ENCODE results near the gene SUGCT.
"Not testable (repeated sequence)": the region's sequence is repeated elsewhere in the genome, so short reads cannot be mapped to it uniquely, and the experiment has no call there.

The SUGCT gene

DNA sequence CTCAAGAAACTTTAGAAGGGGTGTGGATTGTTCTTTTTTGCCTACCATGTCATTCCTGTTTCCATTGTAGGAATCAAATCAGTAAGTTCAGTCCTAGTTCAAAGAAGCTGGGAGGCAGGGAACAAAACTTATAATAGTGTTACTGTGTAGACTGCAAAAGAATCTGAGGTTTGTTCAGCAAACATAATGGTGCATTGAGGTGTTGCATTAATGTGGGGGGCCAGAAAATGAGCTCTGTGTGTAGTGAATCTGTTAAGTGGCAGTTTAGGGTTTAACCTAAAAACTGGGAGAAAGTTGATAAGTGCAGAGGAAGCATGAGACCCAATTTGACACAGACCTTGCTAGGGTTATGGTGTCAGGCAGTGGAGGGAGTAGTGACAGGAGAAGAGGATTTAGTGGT, 197.7 kb downstream of the SUGCT start:
- no peak for DNase-seq

DNA sequence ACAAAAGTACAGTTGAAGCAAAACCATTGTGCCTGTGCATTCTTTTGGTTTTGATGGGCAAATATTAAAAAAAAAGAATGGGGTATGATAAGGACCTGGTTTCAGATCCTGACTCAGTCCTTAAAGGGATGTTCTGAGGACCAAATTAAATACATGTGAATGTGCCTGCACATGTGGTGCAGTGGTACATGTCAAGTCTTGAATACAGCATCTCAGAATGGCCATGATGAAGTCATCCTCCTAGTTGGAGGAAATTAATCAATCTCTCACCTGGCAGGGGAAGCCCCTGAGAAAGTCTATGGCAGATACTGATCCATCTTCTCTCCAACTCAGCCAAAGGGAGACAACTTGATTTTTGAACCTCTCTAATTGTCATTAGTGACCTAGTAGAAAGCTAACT, 207.0 kb downstream of the SUGCT start:
- DNase-seq, result no peak

DNA sequence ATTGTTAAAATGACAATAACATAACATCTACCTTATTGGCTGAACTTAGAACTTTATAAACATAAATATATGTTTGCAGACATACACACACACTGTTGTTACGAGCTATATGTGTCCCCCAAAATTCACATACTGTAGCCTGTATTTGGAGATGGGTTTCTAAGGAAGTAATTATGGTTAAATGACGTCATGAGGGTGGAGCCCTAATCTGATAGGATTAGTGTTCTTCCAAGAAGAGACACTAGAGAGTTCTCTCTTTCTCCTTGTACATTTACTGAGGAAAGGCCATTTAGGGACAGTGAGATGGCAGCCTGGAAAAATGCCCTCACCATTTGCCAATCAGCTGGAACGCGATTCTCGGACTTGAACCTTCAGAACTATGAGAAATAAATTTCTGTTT, 211.7 kb downstream of the SUGCT start:
- no peak for DNase-seq

DNA sequence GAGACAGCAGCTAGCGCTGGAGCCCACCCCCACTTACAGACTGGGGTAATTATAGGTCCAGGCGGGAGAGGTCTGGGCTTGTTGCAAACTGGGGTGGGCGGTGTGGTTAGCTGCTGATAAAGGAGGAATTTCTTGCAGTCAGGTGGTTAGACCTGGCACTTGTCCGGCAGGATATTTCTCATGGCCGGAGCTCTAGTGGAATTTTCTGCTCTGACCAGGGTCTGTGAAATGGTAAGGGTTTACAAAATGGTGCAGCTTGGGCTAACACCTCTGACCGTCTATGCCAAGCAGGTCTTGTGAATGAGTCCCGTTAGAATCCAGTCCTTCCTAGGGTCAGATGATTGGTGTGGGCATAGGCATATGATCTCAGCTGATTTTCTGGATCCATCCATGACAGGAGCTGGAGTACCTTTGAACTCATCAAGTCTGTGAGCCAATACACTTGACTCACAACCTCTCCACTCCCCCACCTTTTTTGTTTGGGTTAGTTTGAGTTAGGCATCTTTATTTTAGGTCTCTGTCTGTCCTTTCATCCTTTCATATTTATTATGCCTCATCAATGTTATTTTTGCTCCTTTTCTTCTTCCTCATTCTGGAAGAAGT, 213.4 kb downstream of the SUGCT start:
- DNase-seq, result no peak

DNA sequence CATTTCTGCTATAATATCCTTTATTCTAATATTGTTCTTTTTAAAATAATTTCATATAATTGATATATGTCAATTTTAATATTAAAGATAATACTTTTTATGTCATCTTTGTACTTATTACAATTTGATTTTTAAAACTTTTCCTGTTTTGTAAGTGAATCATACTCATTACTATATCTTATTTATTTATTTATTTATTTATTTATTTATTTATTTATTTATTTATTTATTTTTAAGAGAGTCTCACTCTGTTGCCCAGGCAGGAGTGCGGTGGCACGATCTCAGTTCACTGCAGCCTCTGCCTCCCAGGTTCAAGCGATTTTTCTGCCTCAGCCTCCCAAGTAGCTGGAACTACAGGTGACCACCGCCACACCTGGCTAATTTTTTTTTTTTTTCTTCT, 215.3 kb downstream of the SUGCT start:
- no peak for DNase-seq

DNA sequence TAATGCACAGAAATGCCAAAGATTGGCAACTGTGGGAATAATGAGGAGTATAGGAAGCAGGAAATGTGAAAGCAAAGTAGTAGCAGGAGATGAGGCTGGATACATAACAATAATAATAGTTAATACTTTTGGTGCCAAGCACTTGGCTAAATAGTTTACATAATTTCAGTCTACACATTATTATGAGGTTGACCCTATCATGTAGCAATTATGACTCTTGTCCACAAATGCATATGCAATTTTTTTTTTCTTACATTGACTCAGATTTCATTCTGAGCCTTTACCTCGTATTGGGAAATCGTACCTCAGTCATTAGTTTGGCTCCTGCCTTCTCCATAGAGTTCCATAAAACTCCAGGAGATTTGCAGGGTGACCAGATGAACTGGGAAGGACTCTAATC, 219.9 kb downstream of the SUGCT start:
- DNase-seq, result no peak

DNA sequence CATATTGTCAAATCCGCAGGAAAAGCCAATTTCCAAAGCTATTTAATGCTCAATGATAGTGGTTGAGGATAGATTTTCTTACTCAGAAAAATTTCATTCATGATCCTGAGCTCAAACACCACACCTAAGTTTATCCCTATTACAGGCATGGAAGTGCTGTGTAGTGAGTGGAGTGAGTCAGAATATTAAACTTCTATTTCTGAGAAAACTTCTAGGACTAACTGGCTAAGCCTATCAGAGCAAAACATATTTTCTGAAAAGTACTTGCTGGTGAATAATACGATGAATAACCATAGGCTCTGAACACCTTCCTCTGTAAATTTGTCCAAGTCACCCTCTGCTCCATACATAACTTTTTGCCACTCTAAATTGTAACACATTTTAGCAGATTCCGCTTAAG, 221.5 kb downstream of the SUGCT start:
- DNase-seq, result no peak

DNA sequence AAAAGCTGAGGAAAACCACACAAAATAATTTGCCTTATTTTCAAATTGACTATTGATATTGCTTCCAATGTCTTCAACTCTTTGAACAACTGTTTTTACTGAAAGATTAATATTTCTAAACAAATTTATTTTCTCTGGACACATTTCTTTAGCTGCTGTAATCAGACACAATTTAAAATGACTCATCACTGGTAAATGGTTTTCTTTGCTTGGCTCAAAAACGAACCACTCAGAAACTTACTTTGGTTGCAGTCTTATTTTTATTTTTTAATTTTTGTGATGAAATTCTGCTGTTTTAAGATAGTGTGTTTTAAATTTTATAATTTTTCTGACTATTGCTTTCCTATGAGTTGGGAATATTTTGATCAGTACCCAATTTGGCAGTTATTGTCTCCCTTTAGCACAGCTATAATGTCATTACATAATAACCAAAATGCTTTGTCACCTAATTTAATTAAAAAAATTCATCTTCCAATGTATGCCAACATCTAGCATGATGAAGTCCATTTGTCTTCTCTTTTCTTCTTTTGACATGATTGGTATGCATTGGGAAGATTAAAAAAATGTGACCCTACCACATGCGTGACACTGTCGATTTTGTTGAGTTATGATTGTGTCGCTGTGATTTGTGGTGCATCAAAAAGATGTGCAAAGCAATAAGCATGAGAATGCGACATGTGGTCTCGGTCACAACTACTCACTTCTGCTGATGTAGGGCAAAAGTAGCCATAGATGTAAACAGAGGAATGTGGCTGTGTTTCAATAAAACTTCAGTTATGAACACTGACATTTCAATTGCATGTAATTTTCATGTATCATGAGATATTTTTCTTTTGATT, 222.3 kb downstream of the SUGCT start:
- DNase-seq, result no peak

DNA sequence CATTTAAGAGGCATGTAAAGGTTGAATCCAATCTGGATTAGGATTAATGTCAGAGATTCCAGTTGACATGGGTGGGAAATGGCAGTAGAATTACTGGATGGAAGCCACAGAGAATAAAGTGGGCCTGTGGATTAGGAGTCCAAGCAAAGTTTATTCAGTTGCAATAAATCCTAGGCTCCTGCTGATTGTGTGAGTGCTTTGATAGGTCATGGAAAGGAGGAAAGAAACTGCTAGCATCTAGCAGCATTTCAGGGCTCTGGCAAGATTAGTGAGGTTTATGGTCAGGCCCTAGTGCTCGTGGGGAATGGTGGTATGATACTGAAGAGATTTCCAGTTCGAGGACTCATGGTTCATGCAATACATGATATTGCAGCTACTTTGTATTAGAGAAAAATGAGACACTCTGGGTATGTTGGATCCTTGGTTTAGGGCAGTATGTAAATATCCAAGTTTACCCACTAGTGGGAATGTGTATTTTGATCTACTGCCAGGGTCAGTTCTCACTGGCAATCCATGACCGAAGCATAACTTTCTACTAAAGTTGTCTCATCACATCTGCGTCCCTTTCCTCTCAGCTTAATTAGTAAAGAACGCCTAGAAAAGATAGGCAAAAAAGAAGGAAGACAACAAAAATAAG, 235.0 kb downstream of the SUGCT start:
- DNase-seq, result no peak

DNA sequence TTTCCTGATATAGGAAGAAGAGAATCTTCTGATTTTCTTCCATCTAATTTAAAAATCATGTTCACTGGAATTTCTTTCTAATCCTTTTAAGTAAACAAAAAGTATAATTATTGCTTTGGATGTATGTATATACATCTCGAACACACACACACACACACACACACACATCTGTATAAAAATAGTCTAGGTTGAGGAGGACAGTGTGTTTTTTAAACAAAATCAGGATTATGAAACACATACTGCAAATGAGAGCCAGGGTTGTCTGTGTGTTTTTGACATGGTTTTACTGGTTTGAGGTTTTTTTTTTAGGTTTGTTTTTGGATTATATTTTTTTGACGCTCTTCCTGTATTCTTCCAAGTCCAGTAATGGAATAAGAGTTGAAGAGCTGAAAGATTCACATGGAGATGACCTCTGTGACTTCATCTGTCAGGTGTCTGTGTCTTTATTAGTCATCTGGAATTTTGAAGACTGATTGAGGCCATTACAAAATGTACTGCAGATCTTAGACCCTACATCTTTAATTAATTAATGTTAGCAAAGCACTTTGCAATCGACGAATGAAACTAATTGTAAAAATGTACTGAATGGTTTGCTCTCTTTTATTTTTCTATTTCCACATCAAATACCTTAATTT, 237.1 kb downstream of the SUGCT start:
- DNase-seq, result no peak

DNA sequence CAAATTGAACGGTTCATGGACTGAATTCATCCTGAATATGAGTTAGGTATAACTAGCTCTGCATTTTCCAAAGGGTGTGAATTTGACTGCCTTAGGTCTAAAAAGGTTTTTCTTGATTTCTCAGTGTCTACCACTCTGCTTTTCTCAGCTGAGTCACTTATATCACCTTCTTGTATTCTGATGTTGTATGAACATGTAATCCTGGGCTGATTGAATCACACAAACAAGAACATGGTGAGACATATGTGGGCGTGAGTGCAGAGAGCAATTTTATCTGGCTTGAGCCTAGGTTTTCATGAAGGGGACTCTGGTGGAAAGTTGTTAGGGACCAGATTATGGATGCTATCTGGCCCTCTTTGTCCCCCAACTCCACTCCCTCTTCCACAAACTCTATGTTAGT, 239.8 kb downstream of the SUGCT start:
- DNase-seq, result no peak

DNA sequence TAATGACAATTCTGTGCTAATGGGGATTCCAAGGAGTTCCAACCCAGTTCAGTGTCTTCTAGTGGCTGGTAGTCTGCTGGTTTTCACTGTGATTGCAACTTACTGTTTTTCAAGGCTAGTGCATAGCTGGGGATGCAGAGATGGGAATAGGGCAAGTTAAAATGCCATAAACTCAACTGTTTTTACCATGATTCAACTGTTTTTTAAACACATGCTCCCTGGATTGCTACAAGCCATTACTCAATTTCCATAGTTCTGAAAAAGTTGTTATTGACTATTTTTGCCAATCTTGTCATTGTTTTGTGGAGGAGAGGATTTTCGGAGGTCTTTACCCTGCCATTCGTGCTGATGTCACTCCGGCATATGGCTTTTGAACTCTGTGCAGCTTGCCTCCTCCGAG, 245.3 kb downstream of the SUGCT start:
- DNase-seq, result no peak

DNA sequence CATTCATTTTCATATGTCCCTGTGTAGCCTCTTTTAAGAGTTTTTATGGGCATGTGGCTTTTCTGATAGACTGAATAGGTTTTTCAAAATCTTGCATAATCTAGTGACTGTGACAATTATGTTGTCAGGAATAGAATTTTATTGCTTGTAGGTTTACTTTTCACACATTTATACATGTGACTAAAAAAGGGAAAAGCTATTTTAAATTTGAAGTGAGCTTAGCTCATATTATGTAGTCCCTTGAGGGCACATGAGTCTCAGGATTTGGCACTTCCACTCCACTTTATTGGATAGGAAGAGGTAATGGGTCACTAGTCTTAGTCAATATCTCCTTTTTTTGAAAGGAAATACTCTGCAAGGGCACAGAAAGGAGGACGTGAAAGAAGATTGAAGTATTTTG, 247.3 kb downstream of the SUGCT start:
- no peak for DNase-seq

DNA sequence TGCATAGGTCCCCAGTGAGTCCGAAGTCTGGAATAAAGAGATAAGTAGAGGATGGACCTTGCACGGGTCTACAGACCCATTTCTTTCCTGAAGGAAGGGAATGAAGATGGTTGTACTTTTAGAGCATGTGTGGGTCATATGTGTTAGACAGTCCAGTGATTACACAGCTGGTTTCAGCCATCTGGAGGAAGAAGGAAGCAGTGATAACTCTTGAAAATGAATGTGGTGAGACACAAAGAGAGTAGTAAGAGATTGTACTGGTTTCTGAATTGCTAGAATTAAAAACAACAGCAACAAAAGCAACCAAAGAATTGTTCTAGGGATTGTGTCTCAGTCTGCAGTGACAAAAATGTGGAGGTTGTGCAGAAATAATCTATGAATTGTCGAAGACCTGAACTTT, 258.9 kb downstream of the SUGCT start:
- DNase-seq, result no peak

DNA sequence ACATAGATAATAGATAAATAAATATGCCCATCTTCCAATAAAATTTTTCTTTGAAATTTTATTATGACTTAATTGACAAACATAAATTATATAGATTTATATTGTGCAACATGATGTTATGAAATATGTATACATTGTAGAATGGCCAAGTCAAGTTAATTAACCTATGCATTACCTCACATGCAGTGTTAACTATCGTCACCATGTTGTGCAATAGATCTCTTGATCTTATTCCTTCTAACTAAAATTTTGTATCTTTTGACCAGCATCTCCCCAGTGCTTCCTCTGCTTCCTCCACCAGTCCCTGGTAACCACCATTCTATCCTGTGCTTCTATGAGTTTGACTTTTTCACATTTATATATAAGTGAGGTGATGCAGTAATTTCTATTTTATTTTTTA, 259.6 kb downstream of the SUGCT start:
- no peak for DNase-seq

DNA sequence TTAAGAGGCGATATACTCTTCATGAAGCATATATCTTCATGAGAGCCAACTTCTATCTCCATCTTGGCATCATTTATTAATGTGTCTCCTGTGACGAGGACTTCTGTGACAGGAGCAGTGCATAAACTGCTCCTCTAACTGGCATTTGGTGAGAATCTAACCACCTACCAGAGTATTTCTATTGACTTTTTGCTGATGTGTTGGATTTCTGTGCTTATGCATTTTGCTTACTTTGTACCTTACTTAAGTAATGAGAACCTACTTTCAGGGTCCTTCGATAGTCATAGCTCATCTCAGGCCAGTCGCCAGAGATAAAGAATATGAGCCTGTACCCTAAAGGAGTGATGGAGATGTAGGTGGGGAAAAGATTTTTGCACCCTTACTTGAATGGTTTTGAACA, 265.7 kb downstream of the SUGCT start:
- DNase-seq, result no peak

DNA sequence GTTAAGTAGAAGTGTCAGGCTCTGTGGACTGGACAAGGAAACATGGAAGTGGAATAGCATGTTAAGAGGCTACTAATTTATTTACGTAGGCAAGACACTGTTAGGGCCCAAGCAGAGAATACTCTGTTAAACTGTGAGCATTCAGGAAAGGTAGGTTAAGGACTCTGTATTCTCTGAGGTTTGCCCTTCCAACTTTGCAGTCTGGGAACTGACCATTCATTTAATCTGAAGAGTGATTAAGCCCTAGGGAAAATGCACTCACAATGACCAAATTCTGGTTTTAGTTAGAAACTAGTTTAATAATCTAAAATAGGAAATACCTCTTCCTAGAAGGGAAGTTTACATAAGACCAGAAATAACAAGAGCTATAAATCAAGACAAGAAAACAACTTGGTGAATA, 266.6 kb downstream of the SUGCT start:
- no peak for DNase-seq

DNA sequence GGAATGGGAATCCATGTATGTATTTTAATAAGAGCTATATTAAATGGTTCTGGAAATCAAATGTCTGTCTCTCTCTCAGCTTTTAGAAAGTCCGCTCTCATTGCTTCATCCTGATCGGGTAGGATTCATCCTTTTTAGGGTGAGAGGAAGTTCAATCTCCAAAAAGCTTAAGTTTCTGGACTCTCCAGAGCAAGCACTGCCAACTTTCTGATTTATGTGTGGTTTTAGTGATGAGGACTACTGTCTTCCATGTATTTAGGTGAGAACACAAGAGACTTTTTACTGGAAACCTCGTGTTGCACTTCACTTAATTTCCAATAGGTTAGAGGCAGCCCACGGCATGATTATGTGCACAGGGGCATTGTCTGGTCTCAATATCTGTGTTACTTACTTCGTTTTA, 267.9 kb downstream of the SUGCT start:
- no peak for DNase-seq

DNA sequence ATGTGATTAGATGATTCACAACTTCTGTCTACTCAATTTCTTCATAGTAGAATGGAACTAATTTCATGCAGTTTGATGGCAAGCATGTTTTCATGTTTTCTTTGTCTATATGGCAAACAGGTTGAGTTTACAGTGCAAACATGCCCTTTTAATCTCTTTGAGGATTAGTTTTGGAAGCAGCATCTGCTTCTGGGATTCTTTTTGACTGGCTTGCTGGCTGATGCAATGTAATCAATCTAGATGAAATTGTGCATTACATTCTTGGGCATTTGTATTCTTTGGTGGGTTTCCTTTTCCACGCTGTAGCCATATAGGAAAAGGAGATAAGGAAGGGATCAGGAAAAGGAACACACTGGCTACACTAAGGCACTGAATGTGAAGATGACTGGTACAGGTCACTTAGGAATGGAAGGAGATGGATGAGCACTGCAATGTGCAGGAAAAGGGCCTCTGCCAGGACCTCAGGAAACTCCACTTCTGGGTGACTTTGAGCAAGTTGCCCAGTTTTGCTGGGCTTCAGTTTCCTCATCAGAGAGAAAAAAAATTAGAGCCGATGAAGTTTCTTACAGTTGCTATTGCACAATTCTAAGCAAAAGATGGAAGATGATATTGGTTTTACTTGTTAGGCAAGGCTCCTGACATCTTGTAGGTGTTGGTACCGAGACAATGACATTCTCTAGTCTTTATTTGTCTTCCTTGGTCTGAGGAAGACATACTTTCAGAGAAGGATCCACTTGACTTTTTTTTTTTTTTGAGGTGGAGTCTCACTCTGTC, 269.1 kb downstream of the SUGCT start:
- DNase-seq, result no peak

DNA sequence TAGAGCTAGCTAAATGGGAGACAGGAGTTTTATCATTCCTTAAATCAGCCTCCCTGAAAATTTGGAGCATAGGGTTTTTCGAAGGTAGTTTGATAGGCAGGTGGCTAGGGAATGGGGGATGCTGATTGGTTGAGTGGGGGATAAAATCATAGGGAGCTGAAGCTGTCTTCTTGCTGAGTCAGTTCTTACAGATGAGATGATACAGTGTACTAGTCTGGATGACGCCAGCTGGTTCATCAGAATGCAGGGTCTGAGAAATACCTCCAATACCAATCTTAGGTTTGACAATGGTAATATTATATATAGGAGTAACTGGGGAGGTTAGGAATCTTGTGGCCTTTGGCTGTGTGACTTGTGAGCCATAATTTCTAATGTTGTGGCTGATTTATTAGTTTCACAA, 271.2 kb downstream of the SUGCT start:
- DNase-seq, result no peak

DNA sequence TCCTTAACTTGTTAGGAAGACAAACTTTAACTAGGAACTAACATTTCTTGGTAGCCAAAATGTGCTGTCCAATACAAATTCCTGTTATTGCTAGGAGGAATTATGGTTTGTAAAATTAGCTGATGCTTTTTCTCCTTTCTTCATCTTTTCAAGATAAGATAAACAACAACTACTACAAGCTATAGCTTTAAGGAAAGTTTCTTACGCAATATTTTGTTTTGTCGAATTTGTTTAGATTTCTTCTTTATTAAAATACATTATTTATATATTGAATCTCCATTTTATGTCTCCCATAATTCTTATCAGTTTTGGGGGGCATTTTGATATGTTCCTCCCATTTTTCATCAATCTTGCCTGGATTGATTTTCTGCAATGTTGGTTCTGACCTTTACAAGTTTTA, 277.5 kb downstream of the SUGCT start:
- no peak for DNase-seq

DNA sequence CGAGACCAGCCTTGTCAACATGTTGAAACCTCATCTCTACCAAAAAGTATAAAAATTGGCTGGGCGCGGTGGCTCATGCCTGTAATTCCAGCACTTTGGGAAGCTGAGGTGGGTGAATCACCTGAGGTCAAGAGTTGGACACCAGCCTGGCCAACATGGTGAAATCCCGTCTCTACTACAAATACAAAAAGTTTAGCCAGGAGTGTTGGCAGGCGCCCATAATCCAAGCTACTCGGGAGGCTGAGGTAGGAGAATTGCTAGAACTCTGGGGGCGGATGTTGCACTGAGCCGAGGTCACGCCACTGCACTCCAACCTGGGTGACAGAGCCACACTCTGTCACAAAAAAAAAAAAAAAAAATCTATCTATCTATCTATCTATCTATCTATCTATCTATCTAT, 279.9 kb downstream of the SUGCT start:
- DNase-seq, result not testable (repeated sequence)

DNA sequence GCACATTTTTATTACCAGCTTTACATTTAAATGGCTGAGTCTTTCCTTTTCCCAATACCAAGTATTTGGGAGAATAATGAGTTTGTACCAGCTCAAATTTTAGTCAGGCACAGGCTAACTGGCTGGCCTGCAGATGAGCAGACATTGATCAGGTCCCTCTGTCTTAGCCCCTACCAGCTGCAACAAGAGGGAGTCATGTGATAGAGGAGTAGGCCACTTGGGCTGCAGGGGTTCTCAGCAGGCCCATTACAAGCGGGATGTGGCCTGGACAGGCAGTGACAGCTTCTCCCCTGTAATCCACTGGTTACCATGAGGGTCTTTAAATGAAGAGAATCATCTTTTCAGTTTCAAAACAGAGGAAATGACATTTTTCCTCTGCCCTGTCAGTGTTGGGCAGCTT, 283.6 kb downstream of the SUGCT start:
- DNase-seq, result no peak
